ENCODE results near the gene SAFB2. TPM values are rescaled to one million over a fixed set of nuclear protein-coding genes. Genes with fewer than 3 reads are reported as not detected.

SAFB2 gene
- total and polyA plus RNA-seq, 2 donors from 2014 or later, result 67.1 to 113 TPM

GRCh38 chr19:5594521-5594950, 28.0 kb downstream of the SAFB2 start:
- intact Hi-C loops (cut with DNase I), result no loop called here
- Histone ChIP-seq H3K9ac (ENCODE audit: low read length in 3 of 3) (no peak overlapping the region), H3K9me3 (ENCODE audit: control insufficient read depth in 2 of 3, insufficient read depth in 1 of 3, low read length in 3 of 3) (no peaks in the 10 kb centered on the region), H3K27ac (ENCODE audit: low read depth in 2 of 2, low read length in 2 of 2) (no peak overlapping the region), H3K4me1 (ENCODE audit: control insufficient read depth in 2 of 3, insufficient read depth in 2 of 3, low read depth in 1 of 3, low read length in 3 of 3) (no peaks in the 10 kb centered on the region), H3K27me3 (ENCODE audit: control insufficient read depth, insufficient read depth, low read length) (no peaks in the 10 kb centered on the region), H3K36me3 (ENCODE audit: control insufficient read depth in 2 of 3, insufficient read depth in 3 of 3, low read length in 3 of 3) (peaks cover 9 to 89% (median 69%) of the 10 kb centered on the region in 3 donors), H3K4me3 (ENCODE audit: low read length in 3 of 3) (no peak overlapping the region)
- DNase-seq, result no peak
- TF ChIP-seq, protein P1, sequence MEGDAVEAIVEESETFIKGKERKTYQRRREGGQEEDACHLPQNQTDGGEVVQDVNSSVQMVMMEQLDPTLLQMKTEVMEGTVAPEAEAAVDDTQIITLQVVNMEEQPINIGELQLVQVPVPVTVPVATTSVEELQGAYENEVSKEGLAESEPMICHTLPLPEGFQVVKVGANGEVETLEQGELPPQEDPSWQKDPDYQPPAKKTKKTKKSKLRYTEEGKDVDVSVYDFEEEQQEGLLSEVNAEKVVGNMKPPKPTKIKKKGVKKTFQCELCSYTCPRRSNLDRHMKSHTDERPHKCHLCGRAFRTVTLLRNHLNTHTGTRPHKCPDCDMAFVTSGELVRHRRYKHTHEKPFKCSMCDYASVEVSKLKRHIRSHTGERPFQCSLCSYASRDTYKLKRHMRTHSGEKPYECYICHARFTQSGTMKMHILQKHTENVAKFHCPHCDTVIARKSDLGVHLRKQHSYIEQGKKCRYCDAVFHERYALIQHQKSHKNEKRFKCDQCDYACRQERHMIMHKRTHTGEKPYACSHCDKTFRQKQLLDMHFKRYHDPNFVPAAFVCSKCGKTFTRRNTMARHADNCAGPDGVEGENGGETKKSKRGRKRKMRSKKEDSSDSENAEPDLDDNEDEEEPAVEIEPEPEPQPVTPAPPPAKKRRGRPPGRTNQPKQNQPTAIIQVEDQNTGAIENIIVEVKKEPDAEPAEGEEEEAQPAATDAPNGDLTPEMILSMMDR (IDR thresholded peaks at IDR 0.05; ENCODE audit: borderline replicate concordance, extremely low read depth, insufficient read depth), result no peak
- FAIRE-seq, result no peak

- H3K4me1 ChIP-seq (ENCODE audit: control insufficient read depth in 2 of 3, insufficient read depth in 2 of 3, low read depth in 1 of 3, low read length in 3 of 3), result no peaks in the 10 kb centered on the region
- H3K27ac ChIP-seq (ENCODE audit: low read depth in 2 of 2, low read length in 2 of 2), result no peak overlapping the region
- H3K9me3 ChIP-seq (ENCODE audit: control insufficient read depth in 2 of 3, insufficient read depth in 1 of 3, low read length in 3 of 3), result no peaks in the 10 kb centered on the region
- no peaks in the 10 kb centered on the region for H3K27me3 ChIP-seq (ENCODE audit: control insufficient read depth, insufficient read depth, low read length)
- peaks cover 5 to 88% (median 69%) of the 10 kb centered on the region in 3 donors for H3K36me3 ChIP-seq (ENCODE audit: control insufficient read depth in 2 of 3, insufficient read depth in 3 of 3, low read length in 3 of 3)
- intact Hi-C loops (cut with DNase I), result no loop called here
- DNase-seq (peak in 4 of 5 donors; percentile 26 to 77 (median 48)), FAIRE-seq (no peak)
- H3K4me3 ChIP-seq (ENCODE audit: low read length in 3 of 3), result no peak overlapping the region
- TF ChIP-seq, protein P1 (IDR thresholded peaks at IDR 0.05; ENCODE audit: borderline replicate concordance, extremely low read depth, insufficient read depth), result no peak
- H3K9ac ChIP-seq (ENCODE audit: low read length in 3 of 3), result no peak overlapping the region
These were observed 29.0 kb downstream of the SAFB2 start for GRCh38 chr19:5593343-5594255.

DNA sequence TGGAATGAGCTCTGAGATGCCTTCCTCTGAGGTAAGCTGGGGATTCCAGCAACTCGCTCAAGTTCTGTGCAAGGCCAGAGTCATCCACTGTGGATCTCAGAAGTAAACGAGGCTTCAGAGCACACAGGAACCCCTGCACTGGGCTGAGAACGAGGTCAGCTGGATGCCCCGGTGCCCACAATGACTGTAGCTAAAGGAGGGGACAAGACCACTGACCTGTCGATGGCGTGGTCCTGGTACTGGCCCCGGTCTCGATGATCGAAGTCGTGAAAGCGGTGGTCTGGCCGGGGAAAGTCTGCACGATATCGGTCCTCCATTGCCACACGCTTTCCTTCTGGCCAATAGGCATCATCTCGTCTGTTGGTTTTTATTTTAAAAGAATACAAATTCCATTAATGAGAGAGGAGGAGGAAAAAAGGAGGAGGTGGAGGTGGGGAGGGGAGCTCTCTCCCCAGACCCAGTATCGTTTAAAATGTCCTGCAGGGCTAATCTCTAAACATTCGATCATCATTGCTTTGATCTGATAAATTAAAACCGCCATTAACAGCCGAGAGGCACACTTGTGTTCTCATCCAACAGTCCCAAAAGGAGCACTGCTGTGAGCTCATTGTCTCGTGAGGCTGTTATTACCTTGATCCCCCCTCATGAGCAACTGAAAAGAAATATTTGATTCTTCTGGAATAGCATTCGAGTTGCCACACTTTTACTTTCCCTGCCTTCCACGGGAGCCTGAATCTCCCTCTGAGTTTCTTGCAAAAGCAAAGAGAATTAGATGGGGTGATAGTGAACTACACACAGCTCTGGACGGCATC, 29.8 kb downstream of the SAFB2 start:
- Histone ChIP-seq H3K27ac (ENCODE audit: low read depth in 2 of 2, low read length in 2 of 2) (no peak overlapping the region), H3K9me3 (ENCODE audit: control insufficient read depth in 2 of 3, insufficient read depth in 1 of 3, low read length in 3 of 3) (no peaks in the 10 kb centered on the region), H3K27me3 (ENCODE audit: control insufficient read depth, insufficient read depth, low read length) (no peaks in the 10 kb centered on the region), H3K36me3 (ENCODE audit: control insufficient read depth in 2 of 3, insufficient read depth in 3 of 3, low read length in 3 of 3) (peaks cover 3 to 90% (median 70%) of the 10 kb centered on the region in 3 donors), H3K9ac (ENCODE audit: low read length in 3 of 3) (no peak overlapping the region), H3K4me1 (ENCODE audit: control insufficient read depth in 2 of 3, insufficient read depth in 2 of 3, low read depth in 1 of 3, low read length in 3 of 3) (no peaks in the 10 kb centered on the region), H3K4me3 (ENCODE audit: low read length in 3 of 3) (no peak overlapping the region)
- FAIRE-seq, result no peak
- DNase-seq, result peak in 1 of 5 donors; percentile 48
- TF ChIP-seq, protein P1 (IDR thresholded peaks at IDR 0.05; ENCODE audit: borderline replicate concordance, extremely low read depth, insufficient read depth), result no peak
- intact Hi-C loops (cut with DNase I), result no loop called here

All from kidney (tissue), 14 donors.